ENCODE data around the gene R3HDM4.
A peak's percentile ranks its signal among the peaks of the same experiment; 100 is the strongest.

GRCh38 chr19:917323-918151 lies 4.5 kb upstream of the R3HDM4 start, which contains the start of gene KISS1R:
- TF ChIP-seq POLR2A (IDR thresholded peaks at IDR 0.05) (no peak), CTCF (IDR thresholded peaks at IDR 0.05 in 8 of 11, conservative IDR thresholded peaks at IDR 0.05 in 3 of 11) (peak; percentile 32 to 75 (median 66))
